ENCODE measurements around the gene AFP.

The AFP gene

GRCh38 chr4:73407227-73407673, 28.8 kb upstream of the AFP start:
- H3K4me3 ChIP-seq (ENCODE audit: low read length): no peak overlapping the region
- no peaks in the 10 kb centered on the region for H3K36me3 ChIP-seq (ENCODE audit: insufficient read depth, low read length)
- H3K9me3 ChIP-seq (ENCODE audit: low read length): no peaks in the 10 kb centered on the region
- no peaks in the 10 kb centered on the region for H3K27me3 ChIP-seq (ENCODE audit: insufficient read depth, low read length)
- no peaks in the 10 kb centered on the region for H3K4me1 ChIP-seq (ENCODE audit: insufficient read depth, low read length)
- H2AFZ ChIP-seq (ENCODE audit: low read depth, low read length): no peak overlapping the region

GRCh38 chr4:73408181-73408867, 27.7 kb upstream of the AFP start:
- Histone ChIP-seq H3K4me3 (ENCODE audit: low read length) (no peak overlapping the region), H2AFZ (ENCODE audit: low read depth, low read length) (no peak overlapping the region), H3K9me3 (ENCODE audit: low read length) (no peaks in the 10 kb centered on the region), H3K4me1 (ENCODE audit: insufficient read depth, low read length) (no peaks in the 10 kb centered on the region), H3K36me3 (ENCODE audit: insufficient read depth, low read length) (no peaks in the 10 kb centered on the region), H3K27me3 (ENCODE audit: insufficient read depth, low read length) (no peaks in the 10 kb centered on the region)

- Histone ChIP-seq H3K36me3 (ENCODE audit: insufficient read depth, low read length) (no peaks in the 10 kb centered on the region), H2AFZ (ENCODE audit: low read depth, low read length) (no peak overlapping the region), H3K27me3 (ENCODE audit: insufficient read depth, low read length) (no peaks in the 10 kb centered on the region), H3K4me3 (ENCODE audit: low read length) (no peak overlapping the region), H3K9me3 (ENCODE audit: low read length) (no peaks in the 10 kb centered on the region), H3K4me1 (ENCODE audit: insufficient read depth, low read length) (no peaks in the 10 kb centered on the region)
Measured at GRCh38 chr4:73409012-73409862, 26.8 kb upstream of the AFP start.

- H3K4me3 ChIP-seq (ENCODE audit: low read length): no peak overlapping the region
- H3K27me3 ChIP-seq (ENCODE audit: insufficient read depth, low read length): no peaks in the 10 kb centered on the region
- no peaks in the 10 kb centered on the region for H3K36me3 ChIP-seq (ENCODE audit: insufficient read depth, low read length)
- no peaks in the 10 kb centered on the region for H3K9me3 ChIP-seq (ENCODE audit: low read length)
- no peak overlapping the region for H2AFZ ChIP-seq (ENCODE audit: low read depth, low read length)
- no peaks in the 10 kb centered on the region for H3K4me1 ChIP-seq (ENCODE audit: insufficient read depth, low read length)
Measured at GRCh38 chr4:73409978-73410548, 26.0 kb upstream of the AFP start.

- H3K4me1 ChIP-seq (ENCODE audit: insufficient read depth, low read length): no peaks in the 10 kb centered on the region
- H3K36me3 ChIP-seq (ENCODE audit: insufficient read depth, low read length): no peaks in the 10 kb centered on the region
- no peak overlapping the region for H3K4me3 ChIP-seq (ENCODE audit: low read length)
- no peaks in the 10 kb centered on the region for H3K9me3 ChIP-seq (ENCODE audit: low read length)
- no peak overlapping the region for H2AFZ ChIP-seq (ENCODE audit: low read depth, low read length)
- no peaks in the 10 kb centered on the region for H3K27me3 ChIP-seq (ENCODE audit: insufficient read depth, low read length)
Measured at GRCh38 chr4:73410916-73411730, 24.9 kb upstream of the AFP start.

GRCh38 chr4:73411731-73412414, 24.1 kb upstream of the AFP start:
- Histone ChIP-seq H3K4me1 (ENCODE audit: insufficient read depth, low read length) (no peaks in the 10 kb centered on the region), H2AFZ (ENCODE audit: low read depth, low read length) (no peak overlapping the region), H3K4me3 (ENCODE audit: low read length) (no peak overlapping the region), H3K9me3 (ENCODE audit: low read length) (no peaks in the 10 kb centered on the region), H3K27me3 (ENCODE audit: insufficient read depth, low read length) (no peaks in the 10 kb centered on the region), H3K36me3 (ENCODE audit: insufficient read depth, low read length) (no peaks in the 10 kb centered on the region)

GRCh38 chr4:73413294-73413755, 22.7 kb upstream of the AFP start:
- H3K27me3 ChIP-seq (ENCODE audit: insufficient read depth, low read length): no peaks in the 10 kb centered on the region
- no peaks in the 10 kb centered on the region for H3K4me1 ChIP-seq (ENCODE audit: insufficient read depth, low read length)
- no peak overlapping the region for H3K4me3 ChIP-seq (ENCODE audit: low read length)
- H3K36me3 ChIP-seq (ENCODE audit: insufficient read depth, low read length): no peaks in the 10 kb centered on the region
- no peak overlapping the region for H2AFZ ChIP-seq (ENCODE audit: low read depth, low read length)
- no peaks in the 10 kb centered on the region for H3K9me3 ChIP-seq (ENCODE audit: low read length)

GRCh38 chr4:73414936-73415271, 21.1 kb upstream of the AFP start:
- H3K36me3 ChIP-seq (ENCODE audit: insufficient read depth, low read length): no peaks in the 10 kb centered on the region
- H3K4me1 ChIP-seq (ENCODE audit: insufficient read depth, low read length): no peaks in the 10 kb centered on the region
- no peaks in the 10 kb centered on the region for H3K9me3 ChIP-seq (ENCODE audit: low read length)
- H3K4me3 ChIP-seq (ENCODE audit: low read length): no peak overlapping the region
- no peaks in the 10 kb centered on the region for H3K27me3 ChIP-seq (ENCODE audit: insufficient read depth, low read length)
- no peak overlapping the region for H2AFZ ChIP-seq (ENCODE audit: low read depth, low read length)

GRCh38 chr4:73415807-73416238, 20.2 kb upstream of the AFP start:
- no peak overlapping the region for H2AFZ ChIP-seq (ENCODE audit: low read depth, low read length)
- H3K4me3 ChIP-seq (ENCODE audit: low read length): no peak overlapping the region
- no peaks in the 10 kb centered on the region for H3K27me3 ChIP-seq (ENCODE audit: insufficient read depth, low read length)
- H3K4me1 ChIP-seq (ENCODE audit: insufficient read depth, low read length): no peaks in the 10 kb centered on the region
- no peaks in the 10 kb centered on the region for H3K9me3 ChIP-seq (ENCODE audit: low read length)
- no peaks in the 10 kb centered on the region for H3K36me3 ChIP-seq (ENCODE audit: insufficient read depth, low read length)

- no peak overlapping the region for H3K4me3 ChIP-seq (ENCODE audit: low read length)
- H3K9me3 ChIP-seq (ENCODE audit: low read length): no peaks in the 10 kb centered on the region
- no peaks in the 10 kb centered on the region for H3K27me3 ChIP-seq (ENCODE audit: insufficient read depth, low read length)
- no peak overlapping the region for H2AFZ ChIP-seq (ENCODE audit: low read depth, low read length)
- no peaks in the 10 kb centered on the region for H3K36me3 ChIP-seq (ENCODE audit: insufficient read depth, low read length)
- no peaks in the 10 kb centered on the region for H3K4me1 ChIP-seq (ENCODE audit: insufficient read depth, low read length)
Measured at GRCh38 chr4:73416423-73417087, 19.5 kb upstream of the AFP start.

- no peaks in the 10 kb centered on the region for H3K36me3 ChIP-seq (ENCODE audit: insufficient read depth, low read length)
- H3K9me3 ChIP-seq (ENCODE audit: low read length): no peaks in the 10 kb centered on the region
- H2AFZ ChIP-seq (ENCODE audit: low read depth, low read length): no peak overlapping the region
- H3K4me3 ChIP-seq (ENCODE audit: low read length): no peak overlapping the region
- H3K27me3 ChIP-seq (ENCODE audit: insufficient read depth, low read length): no peaks in the 10 kb centered on the region
- H3K4me1 ChIP-seq (ENCODE audit: insufficient read depth, low read length): no peaks in the 10 kb centered on the region
Measured at GRCh38 chr4:73417342-73417741, 18.7 kb upstream of the AFP start.

- H3K27me3 ChIP-seq (ENCODE audit: insufficient read depth, low read length): no peaks in the 10 kb centered on the region
- H3K4me1 ChIP-seq (ENCODE audit: insufficient read depth, low read length): no peaks in the 10 kb centered on the region
- no peaks in the 10 kb centered on the region for H3K9me3 ChIP-seq (ENCODE audit: low read length)
- H2AFZ ChIP-seq (ENCODE audit: low read depth, low read length): no peak overlapping the region
- no peak overlapping the region for H3K4me3 ChIP-seq (ENCODE audit: low read length)
- H3K36me3 ChIP-seq (ENCODE audit: insufficient read depth, low read length): no peaks in the 10 kb centered on the region
Measured at GRCh38 chr4:73417973-73418372, 18.0 kb upstream of the AFP start.

Data from neuron (in vitro differentiated cells).